ENCODE results near the gene RREB1. TPM values are rescaled to one million over a fixed set of nuclear protein-coding genes. Genes with fewer than 3 reads are reported as not detected.

RREB1 gene
- total RNA-seq, 1 experiment from 2014 or later = 35.8 TPM

GRCh38 chr6:7260291-7261031, 152.7 kb downstream of the RREB1 start:
- Histone ChIP-seq H3K79me1 (ENCODE audit: insufficient read depth, low read depth, low read length, poor library complexity, severe bottlenecking) (no peaks in the 10 kb centered on the region), H3K56ac (ENCODE audit: insufficient read length, low read depth, low read length) (no peak overlapping the region), H2BK5ac (ENCODE audit: insufficient read length, low read length) (no peak overlapping the region), H3K23me2 (ENCODE audit: insufficient read length, low read depth, low read length, poor library complexity, severe bottlenecking) (peaks cover 3% of the 10 kb centered on the region), H3K27ac (ENCODE audit: insufficient read length, low read depth, low read length) (no peak overlapping the region), H2BK120ac (ENCODE audit: low read depth, low read length, poor library complexity, severe bottlenecking) (no peak overlapping the region), H3K79me2 (ENCODE audit: insufficient read depth, low read length) (no peaks in the 10 kb centered on the region), H2BK15ac (ENCODE audit: low read depth, low read length) (no peak overlapping the region), H3K23ac (ENCODE audit: insufficient read length, low read depth, low read length) (no peak overlapping the region), H3T11ph (ENCODE audit: low read length) (no peak overlapping the region), H3K4me2 (ENCODE audit: insufficient read depth, insufficient read length, low read length) (peak overlapping the region; percentile 87), H2AFZ (ENCODE audit: low read length) (no peak overlapping the region), H2BK12ac (ENCODE audit: insufficient read length, low read depth, low read length) (no peak overlapping the region), H2BK20ac (ENCODE audit: low read depth, low read length, poor library complexity, severe bottlenecking) (no peak overlapping the region), H3K4me1 (ENCODE audit: insufficient read depth, low read length) (peaks cover 3% of the 10 kb centered on the region; the same call in 1 of the 2 replicates), H3K27me3 (ENCODE audit: insufficient read depth, low read length) (no peaks in the 10 kb centered on the region), H2AK5ac (ENCODE audit: insufficient read length, low read length) (no peak overlapping the region), H4K91ac (ENCODE audit: insufficient read length, low read depth, low read length) (no peak overlapping the region), H3K4ac (ENCODE audit: low read depth, low read length) (no peak overlapping the region), H3K18ac (ENCODE audit: insufficient read length, low read depth, low read length) (peak overlapping the region; percentile 50), H3K14ac (ENCODE audit: insufficient read depth, low read length) (peak overlapping the region; percentile 41), H4K20me1 (ENCODE audit: control insufficient read depth, insufficient read depth, insufficient read length) (no peaks in the 10 kb centered on the region), H3K9ac (ENCODE audit: extremely low read depth, insufficient read length, low read length) (peak overlapping the region; percentile 7), H4K8ac (replicated peaks; ENCODE audit: insufficient read length, low read depth, low read length) (no peak overlapping the region), H3K9me3 (ENCODE audit: control insufficient read depth, low read depth, low read length) (no peaks in the 10 kb centered on the region), H4K5ac (ENCODE audit: insufficient read length, low read depth, low read length) (no peak overlapping the region)
- H3K9me3 Mint-ChIP-seq = peaks cover 14 to 18% of the 10 kb centered on the region in 2 experiments
- TF ChIP-seq CTCF (conservative IDR thresholded peaks at IDR 0.05) = no peak
- H3K36me3 Mint-ChIP-seq (ENCODE audit: insufficient read depth in 1 of 3, low read depth in 3 of 3) = peaks cover 3 to 12% (median 11%) of the 10 kb centered on the region in 3 experiments; a peak in 5 of 7 replicates
- H3K27me3 Mint-ChIP-seq (ENCODE audit: low read depth) = peaks cover 16% of the 10 kb centered on the region
- DNase-seq = no peak
- peak overlapping the region; percentile 80 to 83 for H3K4me3 Mint-ChIP-seq
- H3K27ac Mint-ChIP-seq = peak overlapping the region; percentile 71 to 91 (median 90); a peak in 6 of 7 replicates
- WGBS (ENCODE audit: extremely low coverage, insufficient read length, low lambda C conversion rate) = no CpG with 5 or more reads among the region's 13 CpGs
- peaks cover 16 to 28% of the 10 kb centered on the region in 2 experiments for H3K4me1 Mint-ChIP-seq

All from H9 (cell line).